Measurements from ENCODE around the gene TMEM184A. TPM values are rescaled to one million over a fixed set of nuclear protein-coding genes. Genes with fewer than 3 reads are reported as not detected.

The TMEM184A gene
- total and polyA plus RNA-seq, 2 donors (not counting 3 experiments of a cell fraction or from before 2014, with no cell fraction given) = 0.48 TPM; not detected in 1

DNA sequence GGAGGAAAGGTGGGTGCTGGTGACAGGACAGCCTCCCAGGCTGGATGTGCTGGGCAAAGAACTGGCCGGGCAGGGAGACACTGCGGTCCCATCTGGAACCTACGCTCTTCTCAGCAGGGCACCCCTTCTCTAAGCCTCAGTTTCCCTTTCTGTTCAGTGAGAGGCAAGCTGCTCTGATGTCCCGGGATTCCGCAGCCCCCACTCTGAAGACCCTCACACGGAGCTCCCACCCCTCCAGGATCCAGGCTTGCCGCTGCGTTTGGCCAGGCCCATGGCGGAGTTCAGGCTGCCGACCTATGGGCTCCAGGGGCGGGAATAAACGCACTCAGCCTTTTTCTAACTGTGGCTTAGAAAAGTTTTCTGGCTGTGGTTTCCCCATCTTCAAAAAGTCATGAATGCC, 41.6 kb downstream of the TMEM184A start:
- BruUV-seq (replicated peaks) = no TSS peak
- ChIA-PET CTCF (interaction anchor here (1.2 kb wide), 1 partner anchor 18 kb away, joined by 3 read pairs; no protein-coding TSS in a partner anchor), POLR2A (no interaction called here)
- Histone ChIP-seq H3K79me2 (ENCODE audit: control insufficient read depth, insufficient read depth, low read length) (no peaks in the 10 kb centered on the region), H3K27ac (ENCODE audit: insufficient read depth, low read depth, low read length) (no peak overlapping the region), H3K4me1 (ENCODE audit: control insufficient read depth, extremely low read depth, insufficient read depth, low read length) (peaks cover 9% of the 10 kb centered on the region), H2AFZ (ENCODE audit: low read depth, low read length) (no peak overlapping the region), H4K20me1 (replicated peaks; ENCODE audit: control insufficient read depth, extremely low read depth, insufficient read depth, low read length) (no peaks in the 10 kb centered on the region), H3K9me3 (replicated peaks; ENCODE audit: control insufficient read depth, insufficient read depth, low read length) (no peaks in the 10 kb centered on the region), H3K9ac (replicated peaks; ENCODE audit: extremely low read depth, insufficient read depth, low read length) (no peak overlapping the region), H3K4me3 (replicated peaks in 1 of 3; ENCODE audit: insufficient read depth in 1 of 3, low read depth in 1 of 3, low read length in 3 of 3) (no peak overlapping the region), H3K9me1 (replicated peaks; ENCODE audit: control insufficient read depth, extremely low read depth, insufficient read depth, low read length) (no peaks in the 10 kb centered on the region), H3K36me3 (ENCODE audit: control insufficient read depth in 2 of 2, extremely low read depth in 1 of 2, insufficient read depth in 2 of 2, low read length in 2 of 2) (no peaks in the 10 kb centered on the region), H3K4me2 (ENCODE audit: insufficient read depth, low read length) (no peak overlapping the region), H3K27me3 (ENCODE audit: control insufficient read depth in 2 of 2, insufficient read depth in 2 of 2, low read length in 2 of 2) (no peaks in the 10 kb centered on the region)
- intact Hi-C loops (cut with micrococcal nuclease) = no loop called here
- FAIRE-seq (no peak), DNase-seq (ENCODE audit: low read depth, low spot score) (no peak)
- dilution Hi-C loops (cut with MboI; ENCODE audit: extremely low pct_ligation_motif_present, low sequenced_read_pairs) = no loop called here
- TF ChIP-seq GATA2 (IDR thresholded peaks at IDR 0.05; ENCODE audit: insufficient read depth, insufficient read length, low read depth, low read length) = no peak

DNA sequence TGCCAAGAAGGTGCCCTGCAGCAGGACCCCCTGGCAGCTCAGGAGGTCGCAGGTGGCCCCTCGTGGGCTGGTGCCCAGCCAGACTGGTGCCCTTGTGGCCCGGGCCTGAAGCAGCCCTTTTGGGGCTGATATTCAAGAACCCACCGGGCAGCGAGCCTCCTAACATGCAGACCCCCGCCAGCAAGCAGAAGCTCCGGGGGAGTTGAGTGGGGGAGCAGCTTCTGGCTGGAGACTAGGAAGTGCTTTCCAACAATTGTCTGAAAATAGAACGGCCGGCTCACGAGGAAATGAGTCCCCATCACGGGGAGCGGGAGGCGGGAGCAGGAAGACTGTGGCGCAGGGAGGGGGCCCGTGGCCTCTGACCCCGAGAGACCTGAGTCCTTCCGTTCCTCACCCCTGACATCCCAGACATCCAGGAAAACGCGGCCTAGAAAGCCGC, 42.3 kb downstream of the TMEM184A start:
- Histone ChIP-seq H3K4me3 (replicated peaks in 1 of 3; ENCODE audit: insufficient read depth in 1 of 3, low read depth in 1 of 3, low read length in 3 of 3) (no peak overlapping the region), H3K9ac (replicated peaks; ENCODE audit: extremely low read depth, insufficient read depth, low read length) (peak overlapping the region; percentile 46), H3K9me3 (replicated peaks; ENCODE audit: control insufficient read depth, insufficient read depth, low read length) (no peaks in the 10 kb centered on the region), H3K27ac (ENCODE audit: insufficient read depth, low read depth, low read length) (peak overlapping the region; percentile 70), H3K4me1 (ENCODE audit: control insufficient read depth, extremely low read depth, insufficient read depth, low read length) (peaks cover 9% of the 10 kb centered on the region), H3K36me3 (ENCODE audit: control insufficient read depth in 2 of 2, extremely low read depth in 1 of 2, insufficient read depth in 2 of 2, low read length in 2 of 2) (no peaks in the 10 kb centered on the region), H3K9me1 (replicated peaks; ENCODE audit: control insufficient read depth, extremely low read depth, insufficient read depth, low read length) (no peaks in the 10 kb centered on the region), H2AFZ (ENCODE audit: low read depth, low read length) (peak overlapping the region; percentile 89), H3K79me2 (ENCODE audit: control insufficient read depth, insufficient read depth, low read length) (no peaks in the 10 kb centered on the region), H3K4me2 (ENCODE audit: insufficient read depth, low read length) (peak overlapping the region; percentile 1), H3K27me3 (ENCODE audit: control insufficient read depth in 2 of 2, insufficient read depth in 2 of 2, low read length in 2 of 2) (no peaks in the 10 kb centered on the region), H4K20me1 (replicated peaks; ENCODE audit: control insufficient read depth, extremely low read depth, insufficient read depth, low read length) (no peaks in the 10 kb centered on the region)
- FAIRE-seq (peak; percentile 80), DNase-seq (ENCODE audit: low read depth, low spot score) (peak; percentile 58)
- POLR2A ChIA-PET = no interaction called here
- CTCF ChIA-PET = interaction anchor here (1.4 kb wide), 1 partner anchor 9 kb away, joined by 5 read pairs; no protein-coding TSS in a partner anchor
- dilution Hi-C loops (cut with MboI; ENCODE audit: extremely low pct_ligation_motif_present, low sequenced_read_pairs) (no loop called here), intact Hi-C loops (cut with micrococcal nuclease) (no loop called here)
- BruUV-seq (replicated peaks) = no TSS peak
- TF ChIP-seq, protein P1, sequence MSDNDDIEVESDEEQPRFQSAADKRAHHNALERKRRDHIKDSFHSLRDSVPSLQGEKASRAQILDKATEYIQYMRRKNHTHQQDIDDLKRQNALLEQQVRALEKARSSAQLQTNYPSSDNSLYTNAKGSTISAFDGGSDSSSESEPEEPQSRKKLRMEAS (IDR thresholded peaks at IDR 0.05; ENCODE audit: insufficient read depth, insufficient read length) = no peak
- TF ChIP-seq JUN (IDR thresholded peaks at IDR 0.05; ENCODE audit: borderline replicate concordance, insufficient read depth, insufficient read length, low read depth) = no peak

Measured in endothelial cell of umbilical vein (primary cell).